GM21367 (cell line): Measurements from ENCODE around the gene GPM6B.

Experiments used
- ATAC-seq: cut with Tn5 transposase; IDR thresholded peaks from one replicate; pipeline ENCODE4 v1.9.1; 2021; ENCODE audit not compliant: unreplicated experiment

GPM6B gene

DNA sequence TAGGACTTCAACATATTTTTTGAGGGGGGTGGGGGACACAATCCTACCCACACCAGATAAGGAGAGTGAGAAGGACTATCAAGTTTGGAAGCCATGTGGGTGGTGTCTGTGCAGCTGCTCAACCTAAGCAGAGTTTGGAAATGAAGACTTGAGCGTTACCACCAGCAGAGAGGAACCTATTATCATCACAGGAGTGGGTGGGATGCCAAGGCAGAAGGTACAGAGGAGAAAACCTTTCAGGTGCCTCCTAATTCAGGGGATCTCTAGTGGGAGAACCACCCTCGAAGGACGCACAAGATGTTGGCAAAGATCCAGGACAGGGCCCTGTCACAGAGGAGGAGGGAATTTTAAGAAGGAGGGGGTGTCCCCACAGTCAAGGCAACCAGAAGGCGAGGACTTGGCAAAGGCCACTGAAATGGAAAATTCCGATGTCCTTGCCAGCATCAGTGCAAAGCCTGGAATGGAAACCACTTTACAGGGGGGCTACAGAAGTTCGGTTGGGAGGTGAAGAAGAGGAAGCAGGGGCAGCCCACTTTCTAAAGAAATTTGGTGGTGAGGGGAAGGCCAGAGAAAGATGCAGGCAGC lies 8.4 kb upstream of the GPM6B start:
- ATAC-seq = no peak

DNA sequence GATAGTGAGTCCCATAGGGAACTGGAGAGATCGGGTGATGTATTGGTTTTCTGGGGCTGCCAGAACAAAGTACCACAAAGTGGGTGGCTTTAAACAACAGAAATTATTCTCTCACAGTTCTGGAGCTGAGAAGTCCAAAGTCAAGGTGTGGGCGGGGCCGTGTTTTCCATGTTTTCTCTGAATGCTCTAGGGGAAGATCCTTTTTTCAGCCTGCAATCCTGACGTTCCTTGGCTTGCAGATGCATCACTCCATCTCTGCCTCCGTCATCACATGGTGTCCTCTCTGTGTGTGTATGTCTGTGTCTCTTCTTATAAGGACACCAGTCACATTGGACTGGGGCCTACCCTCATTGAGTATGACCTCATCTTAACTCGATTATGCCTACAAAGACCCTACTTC lies 7.9 kb upstream of the GPM6B start:
- no peak for ATAC-seq

DNA sequence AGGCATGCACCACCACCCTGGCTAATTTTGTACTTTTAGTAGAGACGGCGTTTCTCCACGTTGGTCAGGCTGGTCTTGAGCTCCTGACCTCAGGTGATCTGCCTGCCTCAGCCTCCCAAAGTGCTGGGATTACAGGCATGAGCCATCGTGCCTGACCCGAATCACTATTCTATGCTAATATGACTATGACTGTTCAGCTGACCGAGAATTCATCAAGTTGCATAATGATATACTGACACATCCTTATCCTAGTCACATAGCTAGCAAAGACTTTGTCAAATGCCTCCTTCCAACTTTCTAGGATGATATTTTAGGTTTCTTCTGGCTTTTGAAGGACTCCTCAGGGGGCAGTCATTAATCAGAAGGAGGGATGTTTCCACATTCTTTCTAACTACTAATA lies 4.8 kb upstream of the GPM6B start:
- ATAC-seq = no peak

DNA sequence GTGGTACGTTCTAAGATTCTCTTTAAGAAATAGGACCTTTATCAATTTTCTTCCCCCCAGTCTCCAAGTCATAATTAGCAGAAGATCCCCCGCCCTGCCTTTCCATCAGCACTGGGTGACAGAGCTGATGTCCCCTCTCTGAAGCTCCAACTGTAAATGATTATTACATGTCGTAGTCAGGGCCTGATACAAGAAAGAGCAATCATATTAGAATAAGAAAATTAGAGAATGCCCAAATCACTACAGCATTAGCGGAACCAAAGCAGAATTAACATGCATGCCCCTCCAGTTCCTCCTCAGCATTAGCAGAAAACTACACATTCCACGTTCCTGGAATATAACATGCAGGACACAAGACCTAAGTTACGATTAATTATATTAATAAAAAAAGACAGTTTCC lies 717 bp downstream of the GPM6B start:
- no peak for ATAC-seq

DNA sequence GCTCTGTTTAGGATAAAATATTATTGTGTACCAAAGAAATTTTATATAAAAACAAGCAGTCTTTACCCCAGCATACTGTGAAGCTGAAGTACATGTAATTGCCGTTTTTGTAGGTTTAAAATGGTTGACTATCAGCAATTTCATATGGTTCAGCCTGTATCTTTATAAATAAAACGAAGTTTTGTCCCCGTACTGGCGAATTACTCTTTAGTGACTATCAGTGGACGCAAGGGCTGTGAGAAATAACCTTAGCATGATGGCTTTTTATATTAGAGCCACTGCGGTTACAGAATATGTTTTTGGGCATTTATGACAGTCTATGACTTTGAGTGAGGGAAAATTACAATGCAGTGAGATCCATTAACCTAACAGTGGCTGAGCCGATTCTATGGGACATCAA lies 1.2 kb downstream of the GPM6B start:
- ATAC-seq = no peak

DNA sequence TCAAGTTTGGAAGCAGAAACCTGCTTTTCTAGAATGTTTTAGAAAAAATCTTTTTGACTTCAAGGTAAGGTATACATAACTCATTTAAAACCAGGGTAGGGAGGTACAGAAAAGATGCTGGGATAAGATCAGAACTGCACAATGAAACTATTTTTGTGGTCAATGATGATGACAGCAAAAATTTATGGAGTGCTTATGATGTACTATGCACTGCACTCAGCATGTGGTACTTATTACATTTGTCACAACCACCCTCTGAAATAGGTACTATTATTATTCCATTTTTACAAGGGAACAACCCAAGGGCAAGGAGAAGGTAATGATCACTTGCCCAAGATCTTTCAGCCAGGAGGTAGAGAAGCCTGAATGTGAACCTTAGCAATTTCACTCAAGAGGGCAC lies 8.0 kb downstream of the GPM6B start:
- ATAC-seq = no peak

DNA sequence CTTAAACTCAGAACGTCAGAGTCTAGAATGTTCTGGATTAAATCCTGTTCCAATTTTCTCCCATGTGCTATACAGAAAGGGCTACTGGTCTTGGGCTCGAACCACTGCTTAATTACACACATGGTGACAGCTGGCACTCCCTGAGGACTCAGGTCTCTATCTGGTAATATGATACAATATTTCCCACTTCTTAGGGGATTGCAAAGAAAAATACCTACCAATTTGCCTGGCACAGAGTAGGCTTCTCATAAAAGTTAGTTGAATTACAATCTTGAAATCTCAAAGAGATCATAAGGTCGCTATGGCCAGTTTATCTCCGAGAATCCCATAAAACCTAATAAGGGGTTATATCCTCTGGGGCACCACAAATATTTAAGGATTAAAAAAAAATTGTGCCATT lies 8.6 kb downstream of the GPM6B start:
- no peak for ATAC-seq

DNA sequence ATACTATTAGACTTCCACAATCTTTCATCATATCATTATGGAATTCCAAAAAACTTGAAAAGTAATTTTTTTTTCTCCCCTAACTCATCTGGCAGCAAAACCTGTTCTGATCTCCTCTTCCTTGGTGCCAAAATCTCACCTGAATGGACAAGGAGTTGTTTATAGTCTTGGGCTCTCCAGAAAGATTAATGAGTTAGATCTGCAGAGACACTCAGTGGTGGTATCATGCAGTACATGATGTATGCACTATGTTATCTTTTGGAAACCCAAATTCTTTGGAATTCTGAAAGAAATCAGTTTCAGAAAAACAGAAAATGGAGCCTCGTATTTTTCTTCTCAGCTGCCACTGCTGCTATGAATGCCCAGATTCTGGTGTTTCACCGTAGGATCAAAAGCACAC lies 11.7 kb downstream of the GPM6B start:
- ATAC-seq = no peak

DNA sequence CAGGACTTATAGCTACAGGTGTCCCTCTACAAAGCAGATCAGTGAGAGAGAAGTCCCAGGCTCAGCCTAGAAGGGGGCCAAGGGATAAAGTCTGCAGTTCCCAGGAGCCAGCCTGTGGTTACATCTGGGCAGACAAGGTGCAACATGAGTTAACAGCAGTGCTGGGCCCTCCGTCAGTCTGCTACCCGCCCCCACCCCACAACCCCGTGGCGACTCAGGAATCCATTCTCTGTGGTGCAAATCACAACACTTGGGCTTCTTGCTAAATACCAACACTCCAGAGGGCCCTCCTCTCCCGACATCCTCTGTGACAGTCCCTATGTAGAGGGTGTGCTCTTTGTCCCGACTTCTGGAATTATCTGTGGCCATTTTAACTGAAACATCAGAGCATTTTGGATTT lies 13.8 kb downstream of the GPM6B start:
- ATAC-seq = no peak

DNA sequence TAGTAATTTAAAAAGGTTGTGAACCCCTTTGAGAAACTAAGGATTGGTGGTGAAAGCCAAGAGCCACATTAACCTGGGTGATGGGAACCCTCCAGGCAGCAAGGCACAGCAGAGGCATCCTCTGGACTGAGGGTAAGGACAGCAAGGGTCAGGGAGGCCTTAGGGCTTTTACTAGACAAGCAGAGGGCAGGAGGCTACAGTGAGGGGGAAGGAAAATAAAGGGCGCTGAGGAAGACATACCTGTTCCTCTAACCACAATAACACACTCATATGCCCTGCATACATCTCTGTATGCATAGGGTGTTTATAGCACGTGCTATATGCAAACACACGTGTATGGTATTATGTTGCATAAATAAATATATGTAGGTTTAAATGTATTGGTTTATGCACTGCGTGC lies 18.7 kb downstream of the GPM6B start:
- no peak for ATAC-seq

DNA sequence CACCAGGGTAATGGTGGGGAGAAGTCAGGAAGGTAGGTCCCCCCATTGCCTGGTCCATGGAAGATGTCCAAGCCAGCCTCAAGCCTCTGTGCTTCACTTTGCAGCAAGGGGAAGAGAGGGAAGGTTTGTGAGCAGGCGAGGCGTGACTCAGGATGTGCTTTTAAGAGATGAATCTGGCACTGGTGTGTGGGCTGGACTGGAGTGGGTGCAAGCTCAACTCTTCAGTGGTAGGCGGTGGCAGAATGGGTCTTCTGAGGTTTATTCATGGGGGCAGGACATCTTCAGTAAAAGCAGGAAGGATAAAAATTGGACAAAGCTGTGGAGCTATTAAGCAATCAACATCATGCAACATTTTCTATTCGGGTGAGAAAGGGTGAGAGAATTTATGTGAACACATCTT lies 19.4 kb downstream of the GPM6B start:
- no peak for ATAC-seq

DNA sequence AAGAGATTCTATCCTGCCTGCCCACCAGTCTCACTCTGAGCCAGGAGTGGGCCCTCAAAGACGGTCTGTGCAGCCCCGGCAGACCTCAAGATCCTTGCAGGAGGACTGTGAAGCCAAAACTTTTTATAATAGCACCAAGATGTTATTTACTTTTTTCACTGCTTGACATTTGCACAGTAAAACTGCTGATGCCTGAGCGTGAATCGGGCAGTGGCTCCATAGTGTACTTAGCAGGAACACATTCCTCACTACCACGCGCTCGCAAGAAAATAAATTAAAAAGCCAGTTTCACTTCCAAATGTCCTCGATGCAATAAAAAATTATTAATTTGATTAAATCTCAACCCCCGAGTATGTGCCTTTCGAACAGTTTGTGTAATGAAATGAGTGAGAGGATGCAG lies 22.5 kb downstream of the GPM6B start:
- ATAC-seq = no peak

DNA sequence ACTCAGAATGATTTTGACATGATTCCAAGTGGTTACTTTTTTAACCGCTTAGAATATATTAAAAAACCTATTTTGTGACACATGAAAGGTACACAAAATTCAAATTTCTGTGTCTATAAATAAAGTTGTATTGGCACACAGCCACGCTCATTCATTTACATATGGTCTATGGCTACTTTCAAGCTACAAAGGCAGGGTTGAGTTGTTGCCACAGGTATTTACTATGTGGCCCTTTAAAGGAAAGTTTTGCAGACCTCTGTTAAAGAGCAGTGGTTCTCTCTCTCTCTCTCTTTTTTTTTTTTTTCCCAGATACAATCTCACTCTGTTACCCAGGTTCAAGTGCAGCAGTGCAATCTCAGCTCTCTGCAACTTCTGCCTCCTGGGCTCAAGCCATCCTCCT lies 23.0 kb downstream of the GPM6B start:
- ATAC-seq = no peak

DNA sequence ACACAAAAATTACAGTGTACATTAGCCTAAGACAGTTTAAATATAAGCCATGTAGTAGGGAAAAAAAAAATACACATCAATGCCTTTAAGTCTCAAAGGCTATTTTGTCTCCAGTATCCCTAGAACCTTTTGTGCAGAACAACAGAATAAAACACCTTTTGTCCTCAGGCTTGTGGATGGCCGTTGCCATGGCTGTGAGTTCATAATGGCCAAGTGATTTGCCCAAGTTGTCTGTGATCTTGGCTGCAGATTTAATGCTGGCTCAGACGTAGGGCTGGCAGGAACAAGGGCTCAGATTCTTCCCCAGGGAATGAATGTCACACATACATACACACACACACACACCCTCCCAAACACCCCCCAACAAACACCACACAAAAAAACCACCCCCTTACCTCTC lies 25.3 kb downstream of the GPM6B start:
- ATAC-seq = no peak

DNA sequence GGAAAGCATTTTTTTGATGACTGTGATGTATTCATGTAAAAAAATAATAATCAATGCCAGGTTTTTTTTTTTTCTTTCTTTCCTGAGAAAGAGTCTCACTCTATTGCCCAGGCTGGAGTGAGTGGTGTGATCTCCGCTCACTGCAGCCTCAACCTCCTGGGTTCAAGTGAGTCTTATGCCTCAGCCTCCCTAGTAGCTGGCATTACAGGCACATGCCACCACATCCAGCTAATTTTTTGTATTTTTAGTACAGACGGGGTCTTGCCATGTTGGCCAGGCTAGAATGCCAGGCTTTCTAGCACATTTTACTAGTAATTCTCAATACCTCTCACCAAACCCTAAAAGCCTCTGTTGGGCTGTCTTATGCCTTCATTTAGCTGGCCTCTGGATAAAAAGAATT lies 25.7 kb downstream of the GPM6B start:
- ATAC-seq = no peak

DNA sequence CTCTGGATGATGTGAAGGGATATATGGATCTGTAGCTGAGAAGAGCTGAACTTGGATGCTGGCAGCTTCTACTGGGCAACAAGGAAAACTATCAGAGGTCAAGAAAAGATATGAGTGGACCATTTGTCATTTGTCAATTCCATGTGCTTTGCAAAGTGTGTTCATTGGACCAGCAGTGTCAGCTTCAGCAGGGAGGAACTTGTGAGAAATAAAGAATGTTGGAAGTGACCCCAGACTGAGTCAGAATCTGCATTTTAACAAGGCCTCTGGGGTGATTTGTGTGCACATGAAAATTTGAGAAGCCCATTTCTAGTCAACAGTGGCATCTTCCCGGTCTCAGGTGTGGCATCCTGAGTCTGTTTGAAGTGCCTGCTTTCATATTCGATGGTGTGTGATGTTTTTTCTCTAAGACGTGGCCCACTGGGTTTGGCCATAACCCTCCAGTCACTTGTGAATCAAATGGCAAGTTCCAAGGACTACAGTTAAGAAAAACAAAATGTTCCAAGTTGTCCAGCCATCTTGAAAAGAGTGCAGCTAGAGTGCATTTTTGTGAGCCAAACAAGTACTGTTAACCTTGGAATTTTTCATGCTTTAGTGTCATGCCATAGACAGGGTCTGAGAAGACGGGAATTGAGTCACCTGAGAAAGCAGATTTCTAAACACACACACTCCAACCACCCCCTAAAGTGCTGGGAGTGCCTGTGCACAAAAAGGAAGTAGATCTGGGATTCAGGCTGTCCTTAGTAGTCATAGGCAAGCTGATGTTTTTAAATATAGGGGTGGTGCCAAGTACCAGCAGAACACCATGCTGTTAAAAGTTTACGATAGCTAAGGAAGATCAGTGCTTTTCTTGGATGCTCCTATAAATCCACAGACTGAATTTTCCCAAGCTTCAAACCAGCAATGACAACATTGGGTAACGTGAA lies 26.4 kb downstream of the GPM6B start:
- ATAC-seq = no peak

DNA sequence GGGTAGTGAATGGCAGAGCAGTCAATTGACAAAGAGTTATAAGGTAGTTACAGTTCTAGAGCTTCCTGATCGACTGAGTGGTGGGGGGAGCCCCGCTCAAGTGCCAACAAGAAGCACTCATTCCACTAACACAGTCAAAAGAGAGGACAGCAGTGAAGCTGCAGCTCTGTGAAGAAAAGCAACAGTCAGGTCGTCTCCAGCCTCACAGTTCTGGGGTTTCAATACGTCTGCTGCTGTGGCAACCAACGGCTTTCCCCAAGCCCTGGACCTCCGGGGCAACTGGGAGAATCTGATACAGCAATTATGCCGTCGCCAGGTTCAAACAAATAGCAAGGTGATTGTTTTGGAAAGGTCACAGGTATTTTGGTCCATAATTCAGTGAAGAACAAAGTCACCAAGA lies 30.8 kb downstream of the GPM6B start:
- no peak for ATAC-seq

DNA sequence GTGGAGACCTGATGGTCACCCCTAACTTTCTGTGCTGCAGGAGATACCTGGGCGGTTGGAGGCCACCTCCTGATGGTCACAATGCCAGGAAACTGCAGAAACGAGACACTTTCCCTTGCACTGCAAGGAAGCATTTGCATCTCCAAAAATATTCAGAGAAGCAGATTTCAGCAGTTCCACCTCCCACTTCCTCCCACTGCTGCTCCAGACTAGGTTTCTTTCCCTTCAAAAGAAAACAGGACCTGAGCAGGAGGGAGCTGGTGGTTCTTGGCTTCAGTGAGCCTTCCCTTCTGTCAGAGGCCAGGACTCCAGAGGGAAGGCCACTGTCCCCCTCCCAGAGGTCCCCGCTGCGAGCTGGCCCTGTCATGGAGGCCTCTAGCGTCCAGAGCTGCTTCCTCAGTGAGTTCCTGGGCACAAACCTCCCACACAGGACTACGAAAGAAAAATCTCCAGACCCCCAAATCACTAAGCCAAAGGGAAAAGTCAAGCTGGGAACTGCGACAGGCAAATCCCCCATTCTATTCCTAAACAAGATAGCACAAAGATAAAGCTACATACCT lies 35.9 kb downstream of the GPM6B start:
- ATAC-seq = no peak

DNA sequence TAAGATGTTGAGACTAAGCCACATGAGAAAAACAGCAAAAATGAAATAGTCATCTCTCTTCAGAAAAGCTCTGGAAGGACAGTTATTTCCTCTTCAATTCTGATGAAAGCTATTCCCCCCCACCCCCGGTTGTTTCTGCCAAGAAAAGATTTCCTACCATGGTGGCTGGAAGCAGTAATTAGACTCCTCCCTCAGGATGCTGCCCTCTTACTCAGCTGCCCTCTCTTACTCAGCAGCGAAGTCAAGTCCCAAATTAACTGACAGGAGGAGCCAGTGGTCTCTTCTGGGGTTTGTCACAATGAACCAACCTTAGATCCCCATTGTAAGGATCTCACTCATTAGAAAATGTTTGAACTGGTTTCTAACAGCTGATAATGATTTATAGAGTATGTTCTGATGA lies 38.0 kb downstream of the GPM6B start:
- ATAC-seq = no peak

DNA sequence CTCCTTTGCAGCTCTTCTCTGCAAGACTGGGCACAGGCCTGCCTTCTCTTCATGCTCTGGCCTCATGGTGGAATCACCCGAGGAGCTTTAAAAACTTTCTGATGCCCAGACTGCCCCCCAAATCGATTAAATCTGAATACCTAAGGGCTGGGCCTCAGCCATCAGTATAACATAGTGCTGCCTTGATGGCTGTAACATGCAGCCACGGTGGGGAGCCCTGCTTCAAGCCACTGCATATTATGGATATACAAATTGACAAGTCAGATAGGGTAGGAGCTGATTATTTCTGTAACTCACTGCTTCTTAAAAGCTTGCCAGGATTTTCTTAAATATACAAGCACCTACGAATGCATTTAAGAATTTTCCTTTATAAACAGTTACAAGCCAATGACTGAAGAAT lies 40.5 kb downstream of the GPM6B start:
- ATAC-seq = no peak

DNA sequence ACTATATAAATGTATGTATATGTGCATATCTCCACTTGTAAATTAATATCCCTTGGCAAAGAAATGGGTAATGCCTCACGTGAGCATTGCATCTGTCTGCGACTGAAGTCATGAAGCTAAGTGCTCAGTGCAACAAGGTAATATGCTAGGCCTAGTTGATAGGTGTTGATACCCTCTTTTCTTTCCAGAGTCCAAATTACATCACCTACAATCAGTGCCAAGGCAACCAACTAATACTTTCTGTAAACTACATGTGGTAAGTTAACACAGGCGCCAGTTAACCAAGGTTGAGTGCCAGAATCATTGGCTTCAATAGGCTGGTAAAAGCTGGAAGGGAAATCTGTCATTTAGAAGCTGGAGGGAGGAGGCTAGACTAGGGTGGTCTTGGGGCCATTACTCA lies 41.1 kb downstream of the GPM6B start:
- ATAC-seq = no peak

DNA sequence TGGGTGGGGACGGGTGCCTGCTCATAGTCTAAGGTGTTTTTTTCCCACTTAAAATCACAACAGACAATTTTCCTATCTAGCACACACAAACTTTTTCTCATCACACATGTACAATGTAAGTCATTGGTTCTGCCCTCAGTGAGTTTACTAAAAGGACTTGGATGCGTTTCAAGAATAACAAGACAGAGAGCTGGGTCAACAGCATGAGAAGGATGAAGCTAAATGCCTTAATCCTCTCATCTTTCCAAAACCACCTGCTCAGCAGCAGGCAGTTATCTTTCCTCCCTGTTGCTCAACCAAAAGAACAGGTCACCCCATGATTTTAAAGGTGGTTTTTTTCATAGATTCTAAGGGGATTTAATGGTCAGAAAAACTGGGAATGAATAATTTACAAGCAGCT lies 42.2 kb downstream of the GPM6B start:
- ATAC-seq = no peak
